H1 (cell line): ENCODE measurements around the gene ASTL. TPM values are rescaled to one million over a fixed set of nuclear protein-coding genes. Genes with fewer than 3 reads are reported as not detected.
A peak's percentile ranks its signal among the peaks of the same experiment; 100 is the strongest.

Source experiments
- CTCF ChIA-PET: fragments of 300-600 bp; sonication (Branson Sonifier 250); formaldehyde crosslinking; loops from one replicate; lab custom pipeline; 2021; ENCODE audit not compliant: partially characterized antibody; lab: Charles Lee
- POLR2A ChIA-PET: fragments of 300-600 bp; sonication (Branson Sonifier 250); formaldehyde crosslinking; loops from one replicate; lab custom pipeline; 2021; ENCODE audit warnings: inconsistent platforms; ENCODE audit not compliant: partially characterized antibody; lab: Charles Lee
- DNase-seq, 2 experiments: peaks; one replicate each; pipeline versions ENCODE4 v3.0.0 to v3.0.0-alpha.2; 2010 to 2022; ENCODE audit warnings: low spot score in 2 of 2, low read depth in 1 of 2, mixed read lengths in 1 of 2
- FAIRE-seq: peaks from 2 replicates; lab custom pipeline; 2011; peaks lifted over from hg19 to GRCh38; lab: Jason Lieb, UNC
- H2AFZ ChIP-seq: 2 replicates; pipeline ENCODE4 v1.8.1; 2012; ENCODE audit warnings: low read length, inconsistent platforms
- H2AK5ac ChIP-seq: 2 replicates; pipeline ENCODE4 v1.6.1; 2013; ENCODE audit warnings: low read depth, low read length
- H2BK120ac ChIP-seq: replicated peaks from 2 replicates; pipeline ENCODE3; 2013; ENCODE audit warnings: low read depth, low read length, inconsistent platforms
- H2BK12ac ChIP-seq: 2 replicates; pipeline ENCODE4 v1.6.1; 2013; ENCODE audit warnings: low read depth, low read length
- H2BK15ac ChIP-seq: 2 replicates; pipeline ENCODE4 v1.6.1; 2013; ENCODE audit warnings: low read length
- H2BK20ac ChIP-seq: 2 replicates; pipeline ENCODE4 v1.6.1; 2013; ENCODE audit warnings: low read length
- H2BK5ac ChIP-seq: 2 replicates; pipeline ENCODE4 v1.6.1; 2013; ENCODE audit warnings: low read depth, low read length
- H3K14ac ChIP-seq: 2 replicates; pipeline ENCODE4 v1.6.1; 2013; ENCODE audit warnings: inconsistent platforms; ENCODE audit not compliant: insufficient read length
- H3K18ac ChIP-seq: 2 replicates; pipeline ENCODE4 v1.6.1; 2013; ENCODE audit warnings: low read length; ENCODE audit errors: extremely low read depth
- H3K23ac ChIP-seq: 2 replicates; pipeline ENCODE4 v1.6.1; 2013; ENCODE audit warnings: inconsistent platforms; ENCODE audit not compliant: insufficient read length
- H3K23me2 ChIP-seq: 2 replicates; pipeline ENCODE4 v1.6.1; 2013; ENCODE audit warnings: low read depth, low read length
- H3K27ac ChIP-seq: 2 replicates; pipeline ENCODE4 v1.6.1; 2011; ENCODE audit warnings: low read depth, low read length, inconsistent platforms
- H3K27me3 ChIP-seq, 4 experiments: replicated peaks in 1 of 4; 1 replicate in 1 of 4; 2 replicates in 3 of 4; pipeline versions ENCODE4 v1.6.1 to v1.8.1; 2011 to 2013; ENCODE audit warnings: low read length in 3 of 4, mild to moderate bottlenecking in 3 of 4, inconsistent platforms in 2 of 4, mixed read lengths in 2 of 4, moderate library complexity in 1 of 4; ENCODE audit not compliant: control insufficient read depth in 3 of 4, insufficient read depth in 3 of 4; ENCODE audit errors: extremely low read depth in 1 of 4
- H3K36me3 ChIP-seq, 4 experiments: 2 replicates each; pipeline versions ENCODE4 v1.6.1 to v1.8.1; 2011 to 2013; ENCODE audit warnings: mild to moderate bottlenecking in 4 of 4, low read length in 3 of 4, moderate library complexity in 2 of 4, control low read depth in 1 of 4, inconsistent platforms in 1 of 4; ENCODE audit not compliant: insufficient read depth in 4 of 4, control insufficient read depth in 2 of 4
- H3K4ac ChIP-seq: replicated peaks from 2 replicates; pipeline ENCODE3; 2013; ENCODE audit warnings: low read length, low read depth, mixed read lengths, inconsistent platforms; ENCODE audit not compliant: insufficient read length
- H3K4me1 ChIP-seq, 4 experiments: replicated peaks in 1 of 4; 1 replicate in 1 of 4; 2 replicates in 3 of 4; pipeline versions ENCODE4 v1.6.1 to v1.8.1; 2011 to 2013; ENCODE audit warnings: low read length in 3 of 4, inconsistent platforms in 2 of 4, mixed read lengths in 1 of 4; ENCODE audit not compliant: insufficient read depth in 4 of 4, control insufficient read depth in 3 of 4
- H3K4me2 ChIP-seq, 2 experiments: 2 replicates each; pipeline versions ENCODE4 v1.6.1 to v1.8.1; 2011 to 2013; ENCODE audit warnings: low read depth in 2 of 2, low read length in 2 of 2, control low read depth in 1 of 2, inconsistent platforms in 1 of 2, mild to moderate bottlenecking in 1 of 2; ENCODE audit not compliant: insufficient read depth in 1 of 2
- H3K4me3 ChIP-seq, 4 experiments: fragments of 200-600, 300-600 bp in 1 of 4; sonication (generic), shearing (Covaris generic), sonication (Bioruptor Twin) in 1 of 4; 2 replicates each; pipeline versions ENCODE4 v1.5.1 to v1.8.1; 2011 to 2016; ENCODE audit warnings: low read length in 4 of 4, low read depth in 3 of 4, control low read depth in 2 of 4, inconsistent platforms in 2 of 4, mild to moderate bottlenecking in 2 of 4, mixed read lengths in 1 of 4, moderate library complexity in 1 of 4; ENCODE audit not compliant: insufficient read depth in 2 of 4; ENCODE audit errors: extremely low read depth in 1 of 4
- H3K56ac ChIP-seq: replicated peaks from 2 replicates; pipeline ENCODE3; 2013; ENCODE audit warnings: low read depth, mild to moderate bottlenecking, mixed read lengths, low read length, inconsistent platforms; ENCODE audit not compliant: insufficient read length
- H3K79me1 ChIP-seq: 2 replicates; pipeline ENCODE4 v1.6.1; 2013; ENCODE audit warnings: low read depth, low read length, control low read depth
- H3K79me2 ChIP-seq, 2 experiments: 2 replicates each; pipeline versions ENCODE4 v1.6.1 to v1.8.1; 2012 to 2013; ENCODE audit warnings: low read length in 2 of 2, mild to moderate bottlenecking in 2 of 2, inconsistent platforms in 1 of 2; ENCODE audit not compliant: insufficient read depth in 2 of 2, control insufficient read depth in 1 of 2
- H3K9ac ChIP-seq, 4 experiments: replicated peaks in 1 of 4; 1 replicate in 1 of 4; 2 replicates in 3 of 4; pipeline versions ENCODE4 v1.6.1 to v1.8.1; 2011 to 2013; ENCODE audit warnings: low read depth in 3 of 4, low read length in 3 of 4, control low read depth in 2 of 4, mild to moderate bottlenecking in 2 of 4, moderate library complexity in 2 of 4, inconsistent platforms in 1 of 4; ENCODE audit errors: extremely low read depth in 1 of 4
- H3K9me3 ChIP-seq, 2 experiments: 2 replicates each; pipeline versions ENCODE4 v1.6.1 to v1.8.1; 2012 to 2013; ENCODE audit warnings: mild to moderate bottlenecking in 2 of 2, moderate library complexity in 2 of 2, control low read depth in 1 of 2, inconsistent platforms in 1 of 2, low read depth in 1 of 2, low read length in 1 of 2, mixed read lengths in 1 of 2; ENCODE audit not compliant: insufficient read depth in 2 of 2
- H4K20me1 ChIP-seq, 2 experiments: replicated peaks in 1 of 2; 2 replicates each; pipeline versions ENCODE3 to v1.8.1; 2011 to 2013; ENCODE audit warnings: inconsistent platforms in 2 of 2, low read length in 2 of 2, mild to moderate bottlenecking in 1 of 2; ENCODE audit not compliant: insufficient read depth in 2 of 2, control insufficient read depth in 1 of 2
- H4K5ac ChIP-seq: 2 replicates; pipeline ENCODE4 v1.6.1; 2013; ENCODE audit warnings: low read length, low read depth, mixed read lengths, inconsistent platforms; ENCODE audit not compliant: insufficient read length
- H4K8ac ChIP-seq: 2 replicates; pipeline ENCODE4 v1.8.0; 2013; ENCODE audit warnings: mild to moderate bottlenecking, moderate library complexity, low read length, inconsistent platforms; ENCODE audit not compliant: insufficient read depth; ENCODE audit errors: extremely low read depth
- H4K91ac ChIP-seq: replicated peaks from 2 replicates; pipeline ENCODE3; 2013; ENCODE audit warnings: low read length, mixed read lengths, inconsistent platforms; ENCODE audit not compliant: insufficient read length
- ASH2L ChIP-seq: fragments of 200-600, 300-600 bp; sonication (generic); IDR thresholded peaks from one replicate; pipeline ENCODE4 v1.7.1; 2017; ENCODE audit warnings: low read length
- BCL11A ChIP-seq, 2 experiments: IDR thresholded peaks; one replicate each; pipeline ENCODE4 v1.6.1; 2011; ENCODE audit warnings: low read depth in 2 of 2, low read length in 2 of 2, mild to moderate bottlenecking in 2 of 2
- CEBPB ChIP-seq: IDR thresholded peaks from 2 replicates; pipeline ENCODE4 v1.6.1; 2012; ENCODE audit warnings: low read depth, low read length
- CTBP2 ChIP-seq: IDR thresholded peaks from 2 replicates; pipeline ENCODE4 v1.7.0; 2011; ENCODE audit warnings: borderline replicate concordance, mild to moderate bottlenecking, moderate library complexity, mixed read lengths, low read length; ENCODE audit not compliant: insufficient read depth, insufficient read length
- SP4 ChIP-seq: IDR thresholded peaks from 2 replicates; pipeline ENCODE4 v1.6.1; 2012; ENCODE audit warnings: low read length, inconsistent platforms
- WGBS, 2 experiments: shearing (Covaris generic) in 1 of 2; methylation state at CpG; one replicate each; pipeline versions ENCODE4 v1.1.6 to v1.1.7; 2013 to 2015; ENCODE audit warnings: low lambda C conversion rate in 2 of 2, mixed read lengths in 2 of 2, inconsistent platforms in 1 of 2, low coverage in 1 of 2, missing lambda C conversion rate in 1 of 2; ENCODE audit not compliant: insufficient replicate concordance in 2 of 2, insufficient coverage in 1 of 2, insufficient read length in 1 of 2; ENCODE audit errors: extremely low coverage in 1 of 2, missing lambda C conversion rate in 1 of 2; 5-methylcytosine and 5-hydroxymethylcytosine counted together
- polyA plus RNA-seq, 7 experiments: library from polyadenylated mRNA; depleted of rRNA in 3 of 7; stranded (reverse) in 5 of 7; unstranded in 2 of 7; fragments of >200 nt in 5 of 7; fragments of 200-250 nt in 2 of 7; gene quantifications; 1 replicate in 5 of 7; 2 replicates in 1 of 7; 4 replicates in 1 of 7; pipeline versions ENCODE4 v1.2.1 to v1.2.3, GENCODE V29; 2011 to 2013; ENCODE audit warnings: missing spikeins in 2 of 7, mixed read lengths in 2 of 7
- total RNA-seq: library from RNA; stranded (reverse); fragmentation: NEBNext Ultra II Directional; extraction: Animal tissue kit (Norgen Biotek cat#: 25700); gene quantifications from 2 replicates; pipeline ENCODE4 v1.2.1, GENCODE V29; 2021

ASTL gene
- total and polyA plus RNA-seq, 2 of the 8 experiments (the other 6 are each of a cell fraction or from before 2014, with no cell fraction given), result 0.60 to 1.4 TPM

DNA sequence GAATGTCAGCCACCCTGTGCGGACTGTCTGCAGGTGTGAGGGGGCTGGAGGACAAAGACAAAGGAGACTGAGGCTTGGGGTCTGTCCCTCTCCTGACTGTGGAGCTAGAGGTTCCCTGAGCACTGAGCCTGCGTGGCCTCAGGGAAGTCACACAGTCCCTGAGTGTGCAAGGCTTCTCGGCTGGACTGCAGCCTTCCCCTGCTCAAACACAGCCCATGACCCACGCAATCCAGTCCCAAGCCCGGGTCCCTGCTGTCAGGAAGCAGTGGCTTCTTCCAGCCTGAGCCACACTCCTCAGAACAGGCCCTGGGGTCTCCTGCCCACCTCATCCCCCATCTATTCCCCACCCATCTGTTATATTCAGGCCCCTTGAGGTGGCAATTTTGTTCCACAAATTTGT, 2.7 kb downstream of the ASTL start:
- no peaks in the 10 kb centered on the region for H3K23me2 ChIP-seq
- H2BK20ac ChIP-seq, result no peak overlapping the region
- H3K27ac ChIP-seq, result no peak overlapping the region
- no peak overlapping the region for H3K9ac ChIP-seq
- ChIA-PET CTCF (interaction anchor here (0.7 to 13.4 kb wide), 5 partner anchors 15 to 143 kb away, joined by 3 to 155 read pairs (median 3); no protein-coding TSS in a partner anchor), POLR2A (no interaction called here)
- H3K4ac ChIP-seq, result no peak overlapping the region
- H3K4me3 ChIP-seq, result no peak overlapping the region
- H2AFZ ChIP-seq, result no peak overlapping the region
- no peak overlapping the region for H3K56ac ChIP-seq
- no peak overlapping the region for H2BK5ac ChIP-seq
- no peak overlapping the region for H3K14ac ChIP-seq
- no peak overlapping the region for H4K91ac ChIP-seq
- no peak overlapping the region for H3K23ac ChIP-seq
- no peaks in the 10 kb centered on the region for H3K9me3 ChIP-seq
- H4K20me1 ChIP-seq, result peaks cover 0 to 2% of the 10 kb centered on the region in 2 experiments
- 81% methylated on average over 5 of the region's 5 CpGs; no CpG with 5 or more reads in 1 of the 2 experiments for WGBS, 2 experiments
- no peak overlapping the region for H3K18ac ChIP-seq
- H4K8ac ChIP-seq, result peak overlapping the region; percentile 17; the same call in 1 of the 2 replicates
- H3K27me3 ChIP-seq, result no peaks in the 10 kb centered on the region; a peak in 1 of 7 replicates
- H3K79me1 ChIP-seq, result no peaks in the 10 kb centered on the region
- H3K4me1 ChIP-seq, result peaks cover 0 to 13% (median 4%) of the 10 kb centered on the region in 4 experiments; a peak in 5 of 7 replicates
- no peak overlapping the region for H2BK12ac ChIP-seq
- no peak overlapping the region for H3K4me2 ChIP-seq
- no peak for FAIRE-seq
- H4K5ac ChIP-seq, result no peak overlapping the region
- no peaks in the 10 kb centered on the region for H3K36me3 ChIP-seq
- no peak overlapping the region for H2BK120ac ChIP-seq
- no peak overlapping the region for H2AK5ac ChIP-seq
- no peaks in the 10 kb centered on the region for H3K79me2 ChIP-seq
- DNase-seq, result no peak
- no peak overlapping the region for H2BK15ac ChIP-seq
- TF ChIP-seq CTBP2, result no peak
- no peak for TF ChIP-seq CEBPB
- no peak for TF ChIP-seq SP4
- TF ChIP-seq ASH2L, result no peak
- TF ChIP-seq BCL11A (IDR thresholded peaks at IDR 0.05; ENCODE audit: low read depth in 2 of 2, low read length in 2 of 2), result no peak
